GM19239 (cell line): ENCODE data around the gene SART3.

ENCODE experiments used
- DNase-seq: peaks from one replicate; pipeline ENCODE4 v3.0.0; 2011; ENCODE audit warnings: low spot score; ENCODE audit not compliant: insufficient read length
- FAIRE-seq: peaks from 2 replicates; lab custom pipeline; 2011; peaks lifted over from hg19 to GRCh38; lab: Jason Lieb, UNC

The SART3 gene

GRCh38 chr12:108473400-108474055 lies 87.4 kb downstream of the SART3 start:
- DNase-seq (no peak), FAIRE-seq (no peak)
